IPS-18c (cell line): ENCODE results near the gene TPSG1.

Source experiments
- H3K4me3 ChIP-seq: 2 replicates; pipeline ENCODE4 v1.7.0; 2013; ENCODE audit warnings: low read depth, mild to moderate bottlenecking, low read length, moderate library complexity; ENCODE audit not compliant: insufficient read depth
- H3K9me3 ChIP-seq: one replicate; pipeline ENCODE4 v1.6.1; 2013; ENCODE audit warnings: mild to moderate bottlenecking, low read length, moderate library complexity; ENCODE audit not compliant: control insufficient read depth, insufficient read depth

TPSG1 gene

GRCh38 chr16:1177053-1177452 lies 48.0 kb downstream of the TPSG1 start:
- Histone ChIP-seq H3K4me3 (no peak overlapping the region), H3K9me3 (no peaks in the 10 kb centered on the region)

GRCh38 chr16:1176280-1176897 lies 48.7 kb downstream of the TPSG1 start:
- no peak overlapping the region for H3K4me3 ChIP-seq
- no peaks in the 10 kb centered on the region for H3K9me3 ChIP-seq

- Histone ChIP-seq H3K9me3 (no peaks in the 10 kb centered on the region), H3K4me3 (no peak overlapping the region)
Observed at GRCh38 chr16:1175566-1176279, 49.3 kb downstream of the TPSG1 start.

GRCh38 chr16:1174477-1175357 lies 50.4 kb downstream of the TPSG1 start:
- H3K4me3 ChIP-seq, result no peak overlapping the region
- H3K9me3 ChIP-seq, result no peaks in the 10 kb centered on the region

- H3K9me3 ChIP-seq, result no peaks in the 10 kb centered on the region
- no peak overlapping the region for H3K4me3 ChIP-seq
Observed at GRCh38 chr16:1173788-1174451, 51.1 kb downstream of the TPSG1 start.

GRCh38 chr16:1172651-1173050 lies 52.4 kb downstream of the TPSG1 start:
- H3K9me3 ChIP-seq, result no peaks in the 10 kb centered on the region
- no peak overlapping the region for H3K4me3 ChIP-seq

GRCh38 chr16:1171854-1172428 lies 53.1 kb downstream of the TPSG1 start:
- no peak overlapping the region for H3K4me3 ChIP-seq
- H3K9me3 ChIP-seq, result no peaks in the 10 kb centered on the region
